ENCODE data around the gene PALLD. TPM values are rescaled to one million over a fixed set of nuclear protein-coding genes. Genes with fewer than 3 reads are reported as not detected.

The PALLD gene
- total RNA-seq, 4 donors from 2014 or later, result 1,036 to 2,270 (median 2,202) TPM

DNA sequence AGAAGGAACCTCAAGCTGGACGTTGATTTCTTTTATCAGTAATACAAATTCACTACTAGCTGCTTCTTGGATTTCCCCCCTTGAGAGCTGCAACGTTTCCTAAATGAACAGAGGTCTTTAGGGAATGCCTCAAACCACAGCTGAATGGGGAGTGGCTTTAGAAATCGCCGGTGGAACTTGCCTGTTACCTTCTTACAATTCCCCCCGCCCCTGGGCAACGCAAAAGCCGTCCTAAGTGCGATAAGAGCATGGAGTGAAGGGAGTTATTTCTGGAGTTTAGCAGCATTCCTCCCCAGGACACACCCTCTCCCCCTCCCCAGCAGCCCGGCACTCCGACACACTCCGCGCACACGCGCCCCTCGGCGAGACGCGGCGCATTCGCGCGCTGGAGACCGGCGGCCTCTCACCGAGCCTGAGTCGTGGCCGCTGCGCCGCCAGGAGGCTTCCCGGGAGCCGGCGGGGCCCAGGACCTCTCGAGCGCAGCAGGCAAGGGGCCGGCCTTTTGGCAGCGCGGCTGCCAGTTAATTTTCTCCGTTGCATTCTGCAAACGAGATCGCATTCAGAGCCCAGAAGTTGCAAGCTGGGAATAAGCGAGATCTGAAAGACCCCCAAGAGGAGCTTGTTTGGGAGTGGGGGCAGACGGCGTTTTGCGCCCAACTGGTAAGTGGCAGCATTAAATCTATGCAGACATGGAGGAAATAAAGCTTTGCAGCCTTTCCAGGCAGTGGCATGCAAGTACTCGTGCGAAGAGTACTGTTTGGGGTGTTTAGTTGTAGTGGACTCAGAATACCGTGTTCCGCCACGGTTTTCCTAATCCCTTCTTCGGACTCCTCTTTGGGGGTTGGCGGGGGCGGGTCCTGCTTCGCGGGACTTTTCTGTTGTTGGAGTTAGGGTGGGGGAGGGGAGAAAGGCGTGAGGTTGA, 134.7 kb downstream of the PALLD start:
- Histone ChIP-seq H3K4me3 (peak overlapping the region; percentile 68 to 84), H3K27me3 (no peaks in the 10 kb centered on the region), H3K4me1 (peaks cover 0 to 42% (median 8%) of the 10 kb centered on the region in 3 donors), H3K27ac (peak overlapping the region; percentile 15 to 85 (median 81)), H3K36me3 (no peaks in the 10 kb centered on the region), H3K9me3 (no peaks in the 10 kb centered on the region)
- WGBS, 2 donors (ENCODE audit: low coverage in 1 of 2), result 0 to 1% methylated on average over 16 to 20 of the region's 55 CpGs
- TF ChIP-seq, protein P1, sequence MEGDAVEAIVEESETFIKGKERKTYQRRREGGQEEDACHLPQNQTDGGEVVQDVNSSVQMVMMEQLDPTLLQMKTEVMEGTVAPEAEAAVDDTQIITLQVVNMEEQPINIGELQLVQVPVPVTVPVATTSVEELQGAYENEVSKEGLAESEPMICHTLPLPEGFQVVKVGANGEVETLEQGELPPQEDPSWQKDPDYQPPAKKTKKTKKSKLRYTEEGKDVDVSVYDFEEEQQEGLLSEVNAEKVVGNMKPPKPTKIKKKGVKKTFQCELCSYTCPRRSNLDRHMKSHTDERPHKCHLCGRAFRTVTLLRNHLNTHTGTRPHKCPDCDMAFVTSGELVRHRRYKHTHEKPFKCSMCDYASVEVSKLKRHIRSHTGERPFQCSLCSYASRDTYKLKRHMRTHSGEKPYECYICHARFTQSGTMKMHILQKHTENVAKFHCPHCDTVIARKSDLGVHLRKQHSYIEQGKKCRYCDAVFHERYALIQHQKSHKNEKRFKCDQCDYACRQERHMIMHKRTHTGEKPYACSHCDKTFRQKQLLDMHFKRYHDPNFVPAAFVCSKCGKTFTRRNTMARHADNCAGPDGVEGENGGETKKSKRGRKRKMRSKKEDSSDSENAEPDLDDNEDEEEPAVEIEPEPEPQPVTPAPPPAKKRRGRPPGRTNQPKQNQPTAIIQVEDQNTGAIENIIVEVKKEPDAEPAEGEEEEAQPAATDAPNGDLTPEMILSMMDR (IDR thresholded peaks at IDR 0.05), result peak in 3 of 4 experiments; percentile 58 to 69 (median 62)
- TF ChIP-seq POLR2AphosphoS5 (IDR thresholded peaks at IDR 0.05), result no peak
- TF ChIP-seq EP300 (IDR thresholded peaks at IDR 0.05), result no peak
- ATAC-seq, result peak; percentile 87

DNA sequence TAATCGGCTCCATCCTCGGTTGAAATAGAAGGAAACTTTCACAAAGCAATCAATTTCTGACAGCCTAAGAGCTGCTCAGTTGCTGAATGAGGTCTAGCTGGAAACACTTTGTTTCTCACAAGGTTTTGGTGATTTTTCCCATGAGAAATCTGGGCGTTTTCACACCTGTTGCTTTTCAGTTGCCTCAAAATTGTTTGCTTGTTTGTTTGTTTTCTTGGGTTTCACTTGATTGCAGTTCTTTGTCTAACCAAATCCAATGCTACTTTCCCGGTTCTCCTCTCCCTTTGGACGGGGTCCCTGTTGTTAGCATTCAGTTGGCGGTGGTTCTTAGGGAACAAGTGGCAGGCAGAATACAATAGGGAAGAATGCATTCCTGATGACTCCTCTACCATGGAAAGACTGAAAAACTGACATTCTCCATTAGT, 135.5 kb downstream of the PALLD start:
- H3K36me3 ChIP-seq, result no peaks in the 10 kb centered on the region
- 3 to 9% methylated on average over 4 to 6 of the region's 6 CpGs for WGBS, 2 donors (ENCODE audit: low coverage in 1 of 2)
- no peaks in the 10 kb centered on the region for H3K9me3 ChIP-seq
- H3K27ac ChIP-seq, result peak overlapping the region; percentile 15 to 85 (median 81)
- peaks cover 4 to 48% (median 8%) of the 10 kb centered on the region in 3 donors for H3K4me1 ChIP-seq
- no peaks in the 10 kb centered on the region for H3K27me3 ChIP-seq
- H3K4me3 ChIP-seq, result peak overlapping the region; percentile 68 to 84
- ATAC-seq, result no peak
- TF ChIP-seq POLR2AphosphoS5 (IDR thresholded peaks at IDR 0.05), result no peak
- TF ChIP-seq, protein P1 (IDR thresholded peaks at IDR 0.05), result no peak
- TF ChIP-seq POLR2A (IDR thresholded peaks at IDR 0.05), result no peak
- no peak for TF ChIP-seq EP300 (IDR thresholded peaks at IDR 0.05)

DNA sequence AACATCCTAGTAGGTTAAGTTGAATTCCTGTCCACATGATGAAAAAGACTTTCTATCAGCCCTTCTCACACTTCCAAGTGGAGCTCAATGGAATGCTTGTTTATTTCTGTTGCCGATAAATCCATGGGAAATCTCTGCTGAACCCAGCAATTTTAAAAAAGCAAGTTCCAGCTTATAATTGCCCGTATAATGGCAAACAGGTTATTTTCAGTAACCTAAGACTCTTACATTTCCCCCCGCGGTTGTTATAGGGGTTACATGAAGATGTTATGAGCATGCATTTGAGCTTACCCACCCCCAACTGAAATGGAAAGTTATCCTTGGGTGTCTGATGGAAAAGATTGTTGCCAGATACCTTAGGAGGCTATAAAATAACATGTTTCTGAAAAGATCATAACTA, 136.2 kb downstream of the PALLD start:
- ATAC-seq, result no peak
- Histone ChIP-seq H3K27ac (peak overlapping the region in 2 of 4 donors; percentile 81 to 85), H3K4me3 (peak overlapping the region; percentile 68 to 84), H3K27me3 (no peaks in the 10 kb centered on the region), H3K9me3 (no peaks in the 10 kb centered on the region), H3K4me1 (peaks cover 4 to 48% (median 8%) of the 10 kb centered on the region in 3 donors), H3K36me3 (no peaks in the 10 kb centered on the region)
- 7 to 15% methylated on average over 2 to 4 of the region's 4 CpGs for WGBS, 2 donors (ENCODE audit: low coverage in 1 of 2)
- TF ChIP-seq, protein P1 (IDR thresholded peaks at IDR 0.05), result no peak
- TF ChIP-seq POLR2A (IDR thresholded peaks at IDR 0.05), result no peak
- TF ChIP-seq EP300 (IDR thresholded peaks at IDR 0.05), result no peak
- TF ChIP-seq POLR2AphosphoS5 (IDR thresholded peaks at IDR 0.05), result no peak

DNA sequence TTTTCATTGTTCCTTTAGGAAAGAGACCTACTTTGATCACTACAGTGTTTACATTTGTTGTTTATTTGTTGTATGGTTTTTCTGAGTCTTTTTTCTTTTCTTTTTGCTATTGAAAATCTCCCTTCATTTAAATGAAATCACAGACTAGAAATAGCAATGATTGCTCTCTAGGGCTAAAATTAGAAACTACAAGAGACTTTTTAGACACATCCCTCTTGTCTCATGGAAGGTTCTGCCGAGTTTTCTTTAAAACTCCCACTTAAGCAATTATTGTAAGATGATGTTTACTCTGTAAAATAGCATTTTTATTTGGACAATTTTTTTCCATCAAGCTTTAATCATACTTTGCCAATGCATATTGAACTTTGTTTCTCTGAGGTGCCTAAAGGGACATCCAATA, 136.6 kb downstream of the PALLD start:
- no peak for ATAC-seq
- Histone ChIP-seq H3K36me3 (no peaks in the 10 kb centered on the region), H3K4me3 (peak overlapping the region in 1 of 2 donors; percentile 68), H3K4me1 (peaks cover 4 to 48% (median 8%) of the 10 kb centered on the region in 3 donors), H3K9me3 (no peaks in the 10 kb centered on the region), H3K27me3 (no peaks in the 10 kb centered on the region), H3K27ac (peak overlapping the region in 2 of 4 donors; percentile 81 to 85)
- TF ChIP-seq POLR2AphosphoS5 (IDR thresholded peaks at IDR 0.05) (no peak), POLR2A (IDR thresholded peaks at IDR 0.05) (no peak), EP300 (IDR thresholded peaks at IDR 0.05) (no peak)
- TF ChIP-seq, protein P1 (IDR thresholded peaks at IDR 0.05), result no peak
- 11 to 22% methylated on average over 1 of the region's 1 CpG for WGBS, 2 donors (ENCODE audit: low coverage in 1 of 2)

All from gastroesophageal sphincter (tissue), 4 donors.